Measurements from ENCODE around the gene UQCR10. TPM values are rescaled to one million over a fixed set of nuclear protein-coding genes. Genes with fewer than 3 reads are reported as not detected.

The UQCR10 gene
- total RNA-seq, 2 donors from 2014 or later = 62.4 to 63.4 TPM

DNA sequence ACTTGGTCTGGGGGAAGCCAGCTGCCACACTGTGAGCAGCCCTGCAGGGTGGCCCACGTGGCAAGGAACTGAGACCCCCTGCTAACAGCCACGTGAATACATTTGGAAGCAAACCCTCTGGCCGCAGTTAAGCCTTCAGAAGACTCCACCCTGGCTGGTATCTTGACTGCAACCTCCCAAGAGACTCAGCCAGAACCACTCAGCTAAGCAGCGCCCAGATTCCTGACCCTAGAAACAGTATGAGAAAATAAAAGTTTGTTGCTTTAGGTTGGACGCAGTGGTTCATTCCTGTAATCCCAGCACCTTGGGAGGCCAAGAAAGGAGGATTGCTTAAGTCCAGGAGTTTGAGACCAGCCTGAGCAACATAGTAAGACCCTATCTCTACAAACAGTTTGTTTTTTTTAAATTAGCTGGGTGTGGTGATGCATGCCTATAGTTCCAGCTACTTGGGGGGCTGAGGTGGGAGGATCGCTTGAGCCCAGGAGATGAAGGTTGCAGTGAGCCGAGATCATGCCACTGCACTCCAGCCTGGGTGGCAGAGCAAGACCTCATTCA, 9.0 kb upstream of the UQCR10 start:
- H3K27me3 Mint-ChIP-seq (ENCODE audit: low read depth) = no peaks in the 10 kb centered on the region
- no peak overlapping the region for H3K4me3 Mint-ChIP-seq

DNA sequence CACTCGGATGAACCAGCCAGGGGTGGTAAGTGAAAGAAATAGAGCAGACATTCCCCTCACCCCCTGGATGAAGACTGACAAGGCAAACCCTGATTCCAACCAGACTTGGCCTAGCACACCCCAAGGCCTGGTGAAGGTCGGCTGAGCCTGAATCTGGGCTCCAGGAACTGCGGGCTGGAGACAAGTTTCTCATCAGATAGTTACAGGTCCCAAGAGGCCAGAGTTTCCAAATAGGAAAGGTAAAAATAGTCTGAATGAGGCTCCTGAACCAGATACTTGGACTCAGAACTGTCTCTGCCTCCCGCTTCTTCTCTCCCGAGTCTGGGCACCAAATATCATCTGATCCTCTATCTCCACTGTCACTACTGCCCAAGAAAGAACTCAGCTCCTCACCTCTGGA, 8.2 kb upstream of the UQCR10 start:
- H3K27me3 Mint-ChIP-seq (ENCODE audit: low read depth) = no peaks in the 10 kb centered on the region
- peaks cover under 1% of the 10 kb centered on the region for H3K4me1 Mint-ChIP-seq (ENCODE audit: low read depth)
- no peak overlapping the region for H3K27ac Mint-ChIP-seq
- H3K36me3 Mint-ChIP-seq (ENCODE audit: insufficient read depth in 2 of 2) = no peaks in the 10 kb centered on the region
- no peaks in the 10 kb centered on the region for H3K9me3 Mint-ChIP-seq
- DNase-seq = no peak
- no peak overlapping the region for H3K4me3 Mint-ChIP-seq
- no peak for ATAC-seq (replicated peaks in 1 of 2)

More for the DNA sequence above, 9.0 kb upstream of the UQCR10 start:
- H3K27ac Mint-ChIP-seq = no peak overlapping the region
- no peaks in the 10 kb centered on the region for H3K9me3 Mint-ChIP-seq
- no peaks in the 10 kb centered on the region for H3K36me3 Mint-ChIP-seq (ENCODE audit: insufficient read depth in 2 of 2)
- H3K4me1 Mint-ChIP-seq (ENCODE audit: low read depth) = no peaks in the 10 kb centered on the region
- DNase-seq (no peak), ATAC-seq (replicated peaks in 1 of 2) (no peak)

DNA sequence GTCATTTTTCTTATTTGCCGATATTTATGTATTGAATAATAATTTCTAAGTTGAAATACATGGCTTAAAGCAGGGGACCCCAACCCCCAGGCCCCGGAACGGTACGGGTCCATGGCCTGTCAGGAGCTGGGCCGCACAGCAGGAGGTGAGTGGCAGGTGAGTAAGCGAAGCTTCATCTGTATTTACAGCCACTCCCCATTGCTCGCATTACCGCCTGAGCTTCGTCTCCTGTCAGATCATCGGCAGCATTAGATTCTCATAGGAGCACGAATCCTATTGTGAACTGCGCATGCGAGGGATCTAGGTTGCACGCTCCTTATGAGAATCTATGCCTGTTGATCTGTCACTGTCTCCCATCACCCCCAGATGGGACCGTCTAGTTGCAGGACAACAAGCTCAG, 4.9 kb upstream of the UQCR10 start:
- no peaks in the 10 kb centered on the region for H3K27me3 Mint-ChIP-seq (ENCODE audit: low read depth)
- peaks cover 0 to 1% of the 10 kb centered on the region in 2 donors for H3K36me3 Mint-ChIP-seq (ENCODE audit: insufficient read depth in 2 of 2)
- no peak overlapping the region for H3K4me3 Mint-ChIP-seq
- H3K4me1 Mint-ChIP-seq (ENCODE audit: low read depth) = peaks cover 31% of the 10 kb centered on the region
- no peak overlapping the region for H3K27ac Mint-ChIP-seq
- DNase-seq = no peak
- ATAC-seq (replicated peaks in 1 of 2) = no peak
- no peaks in the 10 kb centered on the region for H3K9me3 Mint-ChIP-seq

DNA sequence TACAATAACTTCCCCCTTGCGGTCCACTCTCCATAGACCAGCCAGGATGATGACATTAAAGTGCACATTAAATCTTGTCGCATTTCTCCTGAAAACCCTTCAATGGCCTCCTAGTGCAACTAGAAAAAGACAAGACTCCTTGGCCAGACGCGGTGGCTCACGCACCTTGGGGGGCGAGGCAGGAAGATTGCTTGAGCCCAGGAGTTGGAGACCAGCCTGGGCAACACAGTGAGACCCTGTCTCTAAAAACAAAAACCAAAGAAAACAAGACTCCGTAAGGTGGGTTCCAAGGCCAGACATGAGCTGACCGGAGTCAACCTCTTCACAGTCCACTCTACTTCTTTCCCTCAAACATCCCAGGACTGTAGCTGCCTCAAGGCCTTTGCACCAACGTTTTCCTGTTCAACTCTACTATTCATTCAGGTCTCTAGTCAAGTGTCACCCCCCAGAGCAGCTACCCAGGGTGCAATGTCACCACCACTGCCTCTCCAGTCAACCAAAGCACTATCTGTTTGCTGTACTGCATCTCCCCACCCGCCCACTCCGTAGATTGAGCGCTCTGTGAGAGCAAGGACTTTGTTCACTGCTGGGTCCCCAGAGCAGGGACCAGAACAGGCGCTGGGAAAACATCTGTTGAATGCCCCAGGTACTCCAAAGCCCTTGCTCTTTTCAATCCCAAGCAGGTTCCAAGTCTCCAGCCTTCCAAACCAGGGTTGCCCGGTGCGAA, 1.1 kb upstream of the UQCR10 start:
- ATAC-seq (replicated peaks in 1 of 2) (peak; percentile 19 to 20), DNase-seq (peak; percentile 28 to 33)
- Mint-ChIP-seq H3K4me1 (ENCODE audit: low read depth) (peaks cover 55% of the 10 kb centered on the region), H3K9me3 (no peaks in the 10 kb centered on the region), H3K4me3 (peak overlapping the region; percentile 99 to 100), H3K36me3 (ENCODE audit: insufficient read depth in 2 of 2) (peaks cover 2 to 12% of the 10 kb centered on the region in 2 donors), H3K27me3 (ENCODE audit: low read depth) (no peaks in the 10 kb centered on the region), H3K27ac (peak overlapping the region; percentile 97)

DNA sequence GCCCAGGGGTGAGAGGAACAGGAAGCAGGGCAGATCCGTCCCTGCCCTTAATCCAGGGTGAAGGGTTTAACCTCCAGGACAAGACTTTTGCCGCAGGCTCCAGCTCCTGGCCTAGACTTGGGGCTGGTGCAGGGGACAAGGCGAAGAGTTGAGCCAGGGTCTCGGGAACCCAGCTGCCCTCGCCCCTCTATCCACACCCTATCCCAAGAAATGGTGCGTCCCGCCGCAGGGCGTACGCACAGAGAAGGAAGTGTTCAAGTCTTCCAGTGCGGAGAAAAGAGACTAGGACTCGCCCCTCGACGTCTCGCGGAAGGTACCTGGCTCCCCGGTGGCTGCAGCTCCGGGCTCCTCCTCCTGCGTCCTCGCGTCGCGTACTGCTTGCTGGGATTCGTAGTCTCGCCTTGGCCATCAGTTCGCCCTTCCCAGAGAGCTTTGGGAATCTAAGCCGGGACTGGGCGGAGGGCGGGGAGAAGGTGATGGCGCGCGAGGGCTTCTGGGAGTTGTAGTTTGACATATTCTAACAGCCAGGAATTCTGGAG, 468 bp upstream of the UQCR10 start, which contains the start of gene ZMAT5:
ZMAT5 (minus strand) TSS at position 376 of the 539 bp plus-strand sequence. CDS start 18,463 bp downstream, outside the sequence.
- Mint-ChIP-seq H3K36me3 (ENCODE audit: insufficient read depth in 2 of 2) (peaks cover 2 to 12% of the 10 kb centered on the region in 2 donors), H3K9me3 (no peaks in the 10 kb centered on the region), H3K4me1 (ENCODE audit: low read depth) (peaks cover 55% of the 10 kb centered on the region)

DNA sequence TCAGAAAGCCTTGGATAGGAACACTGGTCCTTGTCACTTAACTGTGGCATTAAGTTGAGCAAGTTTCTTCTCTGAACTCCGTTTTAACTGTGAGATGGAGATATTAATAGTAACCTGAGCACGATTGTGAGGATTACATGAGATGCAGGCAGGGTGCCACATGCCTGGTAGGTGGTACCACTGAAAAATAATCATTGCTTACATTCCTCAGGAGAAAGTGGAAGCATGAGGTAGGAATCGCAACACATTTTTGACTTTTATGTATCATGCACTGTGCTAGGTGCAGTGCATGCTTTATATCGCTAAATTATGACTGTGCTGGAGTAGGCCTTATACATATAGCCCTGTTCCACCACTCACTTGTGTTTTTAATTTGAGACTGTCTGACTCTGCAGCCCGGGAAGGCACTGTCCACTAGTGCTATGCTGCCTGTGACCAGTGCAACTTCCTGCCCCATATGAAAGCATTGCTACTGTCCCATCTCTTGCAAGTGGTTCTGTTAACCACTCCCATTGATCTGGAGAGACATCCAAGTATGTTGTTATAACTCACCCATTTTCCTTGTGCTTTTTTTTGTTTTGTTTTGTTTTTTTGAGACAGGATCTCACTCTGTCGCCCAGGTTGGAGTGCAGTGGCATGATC, 1.0 kb downstream of the UQCR10 start:
- DNase-seq (no peak), ATAC-seq (replicated peaks in 1 of 2) (no peak)
- H3K27ac Mint-ChIP-seq = peak overlapping the region; percentile 97
- no peaks in the 10 kb centered on the region for H3K9me3 Mint-ChIP-seq
- no peaks in the 10 kb centered on the region for H3K27me3 Mint-ChIP-seq (ENCODE audit: low read depth)
- peak overlapping the region; percentile 99 to 100 for H3K4me3 Mint-ChIP-seq
- H3K36me3 Mint-ChIP-seq (ENCODE audit: insufficient read depth in 2 of 2) = peaks cover 2 to 12% of the 10 kb centered on the region in 2 donors
- peaks cover 55% of the 10 kb centered on the region for H3K4me1 Mint-ChIP-seq (ENCODE audit: low read depth)

More for the DNA sequence above, 468 bp upstream of the UQCR10 start, which contains the start of gene ZMAT5:
- ATAC-seq (replicated peaks in 1 of 2) (peak; percentile 94 to 95), DNase-seq (peak; percentile 90 to 92)
- peak within 1 kb of the TSS; percentile 99 to 100 for H3K4me3 Mint-ChIP-seq
- H3K27ac Mint-ChIP-seq = peak within 1 kb of the TSS; percentile 97
- no peaks in the 10 kb centered on the region for H3K27me3 Mint-ChIP-seq (ENCODE audit: low read depth)

DNA sequence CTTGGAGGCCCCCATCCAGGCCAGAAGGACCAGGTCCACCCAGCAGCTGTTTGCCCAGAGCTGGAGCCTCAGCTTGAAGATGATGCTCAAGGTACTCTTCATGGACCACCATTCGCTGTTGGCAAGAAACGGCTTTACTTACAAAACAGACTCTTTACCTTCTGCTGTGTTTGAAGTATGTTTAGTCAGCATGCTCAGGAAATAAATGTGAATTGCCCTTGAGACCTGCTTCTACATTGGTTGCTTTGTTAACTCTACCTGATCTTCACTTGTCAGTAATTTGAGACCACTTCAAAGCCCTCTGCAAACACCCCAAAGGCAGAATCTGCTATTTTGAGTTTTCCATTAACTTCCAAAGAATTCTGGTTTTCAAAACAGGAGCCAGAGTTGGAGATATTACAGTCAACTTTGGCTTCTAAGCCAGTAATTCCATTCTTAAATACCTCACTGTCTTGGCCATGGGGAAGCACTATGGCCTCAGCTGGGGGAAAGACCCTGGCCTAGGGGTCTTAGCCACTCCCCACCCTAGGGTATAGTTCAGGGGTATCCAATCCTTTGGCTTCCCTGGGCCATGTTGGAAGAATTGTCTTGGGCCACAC, 2.7 kb downstream of the UQCR10 start:
- ATAC-seq (replicated peaks in 1 of 2) = no peak
- Mint-ChIP-seq H3K27me3 (ENCODE audit: low read depth) (no peaks in the 10 kb centered on the region), H3K9me3 (no peaks in the 10 kb centered on the region), H3K4me1 (ENCODE audit: low read depth) (peaks cover 46% of the 10 kb centered on the region), H3K27ac (no peak overlapping the region), H3K36me3 (ENCODE audit: insufficient read depth in 2 of 2) (peaks cover 2 to 12% of the 10 kb centered on the region in 2 donors), H3K4me3 (no peak overlapping the region)
- no peak for DNase-seq

DNA sequence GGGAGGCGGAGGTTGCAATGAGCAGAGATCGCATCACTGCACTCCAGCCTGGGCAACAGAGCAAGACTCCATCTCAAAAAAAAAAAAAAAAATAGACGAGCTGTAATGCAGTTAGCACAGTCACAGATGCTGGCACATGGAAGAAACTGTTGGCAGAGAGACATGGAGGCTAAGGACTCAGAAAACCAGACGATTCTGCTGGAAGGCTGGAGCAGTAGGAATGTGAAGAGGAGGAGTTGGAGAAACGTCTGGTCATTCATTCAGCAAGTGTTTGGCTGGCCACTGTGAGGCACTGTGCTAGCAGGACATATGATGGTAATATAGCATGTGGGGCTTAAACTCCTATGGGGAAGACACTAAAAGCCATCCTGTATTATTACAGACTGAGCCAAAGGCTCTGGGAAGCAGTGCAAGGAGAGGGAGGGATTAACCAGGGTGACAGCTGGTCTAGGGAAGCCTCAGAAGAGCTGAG, 5.0 kb downstream of the UQCR10 start:
- Mint-ChIP-seq H3K36me3 (ENCODE audit: insufficient read depth in 2 of 2) (peaks cover 2 to 12% of the 10 kb centered on the region in 2 donors), H3K27me3 (ENCODE audit: low read depth) (no peaks in the 10 kb centered on the region), H3K9me3 (no peaks in the 10 kb centered on the region), H3K27ac (no peak overlapping the region), H3K4me1 (ENCODE audit: low read depth) (peaks cover 24% of the 10 kb centered on the region), H3K4me3 (no peak overlapping the region)
- ATAC-seq (replicated peaks in 1 of 2) (no peak), DNase-seq (no peak)

DNA sequence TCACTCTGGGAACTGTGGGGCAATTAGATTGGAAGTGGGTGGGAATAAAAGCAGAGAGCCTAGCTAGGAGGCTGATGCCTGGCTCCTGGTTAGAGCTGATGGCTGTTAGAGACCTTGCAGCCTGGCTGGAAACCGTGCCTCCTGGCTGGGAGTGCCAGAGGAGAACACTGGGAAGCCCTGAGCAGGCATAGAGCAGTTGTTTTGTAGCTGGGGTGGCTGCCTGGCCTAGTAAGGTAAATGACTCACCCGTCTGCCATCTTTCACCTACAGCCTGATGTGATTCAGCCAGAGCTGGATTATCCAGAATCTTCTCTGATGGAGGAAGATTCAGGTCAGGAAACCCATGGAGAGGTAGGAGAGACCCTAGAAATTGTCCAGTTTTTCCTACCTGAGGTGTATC, 6.1 kb downstream of the UQCR10 start:
- Mint-ChIP-seq H3K27ac (no peak overlapping the region), H3K36me3 (ENCODE audit: insufficient read depth in 2 of 2) (peaks cover 0 to 12% of the 10 kb centered on the region in 2 donors), H3K4me3 (no peak overlapping the region), H3K4me1 (ENCODE audit: low read depth) (peaks cover 15% of the 10 kb centered on the region), H3K9me3 (no peaks in the 10 kb centered on the region), H3K27me3 (ENCODE audit: low read depth) (no peaks in the 10 kb centered on the region)
- no peak for ATAC-seq (replicated peaks in 1 of 2)
- DNase-seq = no peak

DNA sequence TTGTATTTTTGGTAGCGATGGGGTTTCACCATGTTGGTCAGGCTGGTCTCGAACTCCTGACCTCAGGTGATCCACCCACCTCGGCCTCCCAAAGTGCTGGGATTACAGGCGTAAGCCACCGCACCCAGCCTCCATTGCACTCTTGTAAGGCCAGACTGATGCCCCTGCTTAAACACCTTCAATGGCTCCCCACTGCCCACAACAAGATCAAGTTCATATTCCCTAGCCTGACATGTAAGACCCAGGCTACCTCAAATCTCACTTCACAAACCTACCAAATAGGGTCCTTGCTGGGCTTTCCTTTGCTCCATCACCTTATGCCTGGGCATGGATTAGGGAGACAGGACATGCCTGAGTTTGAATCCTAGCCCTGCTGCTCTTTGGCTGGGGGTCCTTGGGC, 13.1 kb downstream of the UQCR10 start:
- Mint-ChIP-seq H3K4me3 (no peak overlapping the region), H3K27me3 (ENCODE audit: low read depth) (no peaks in the 10 kb centered on the region), H3K36me3 (ENCODE audit: insufficient read depth in 2 of 2) (no peaks in the 10 kb centered on the region), H3K27ac (no peak overlapping the region), H3K9me3 (no peaks in the 10 kb centered on the region), H3K4me1 (ENCODE audit: low read depth) (no peaks in the 10 kb centered on the region)
- no peak for DNase-seq
- no peak for ATAC-seq (replicated peaks in 1 of 2)

DNA sequence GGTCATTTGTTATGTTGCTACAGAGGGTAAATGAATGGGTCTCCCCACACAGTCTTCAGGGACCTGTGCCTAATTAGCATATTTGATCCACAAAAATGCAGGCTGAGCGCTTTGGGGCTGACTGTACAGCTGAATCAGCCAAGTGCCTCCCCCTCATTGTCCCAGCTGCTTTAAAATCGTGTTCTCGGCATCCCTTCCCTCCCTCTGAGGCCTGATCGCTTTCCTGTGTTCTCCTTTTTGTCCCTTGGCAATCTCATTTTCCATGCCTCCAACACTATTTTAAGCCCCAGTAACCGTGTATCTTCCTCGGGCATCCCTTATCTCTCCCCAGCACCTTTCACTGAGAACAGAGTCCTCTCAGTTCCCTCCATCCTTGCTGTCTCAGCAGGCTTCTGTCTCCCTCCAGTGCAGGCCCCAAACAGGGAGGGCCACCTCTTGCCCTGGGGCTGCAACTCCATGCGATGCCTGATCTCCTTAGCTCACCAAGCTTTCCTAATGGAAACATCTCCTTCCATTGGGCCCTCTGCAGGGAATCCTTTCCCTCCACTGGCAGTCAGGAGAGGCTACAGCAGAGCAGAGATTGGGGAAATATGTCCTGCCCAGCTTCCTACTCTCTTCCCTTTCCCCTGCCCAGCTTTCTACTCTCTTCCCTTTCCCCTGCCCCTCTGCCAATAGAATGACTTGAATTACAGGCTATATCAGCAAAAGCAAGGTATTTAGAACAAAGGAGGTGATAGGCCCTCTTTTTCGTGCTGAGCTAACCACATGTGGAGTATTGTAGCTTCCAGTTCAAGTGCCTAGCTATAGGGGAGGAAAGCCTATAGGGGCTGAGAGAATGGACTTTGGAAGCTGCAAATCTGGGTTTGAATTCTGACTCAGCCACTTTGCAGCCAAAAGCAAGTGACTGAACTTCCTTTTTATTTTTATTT, 13.8 kb downstream of the UQCR10 start:
- Mint-ChIP-seq H3K9me3 (no peaks in the 10 kb centered on the region), H3K4me3 (no peak overlapping the region), H3K27ac (no peak overlapping the region), H3K27me3 (ENCODE audit: low read depth) (no peaks in the 10 kb centered on the region), H3K36me3 (ENCODE audit: insufficient read depth in 2 of 2) (no peaks in the 10 kb centered on the region), H3K4me1 (ENCODE audit: low read depth) (no peaks in the 10 kb centered on the region)
- DNase-seq (no peak), ATAC-seq (replicated peaks in 1 of 2) (no peak)
